OCI-LY1 (cell line): ENCODE data around the gene SAMD3.
"Not testable (repeated sequence)": the region's sequence is repeated elsewhere in the genome, so short reads cannot be mapped to it uniquely, and the experiment has no call there.

ENCODE experiments used
- H2AFZ ChIP-seq: fragments of 200-600 bp; sonication (generic), shearing (Covaris generic); 2 replicates; pipeline ENCODE4 v1.6.0; 2014; ENCODE audit warnings: antibody characterized with exemption, mild to moderate bottlenecking, low read length
- H3F3A ChIP-seq: fragments of 200-600 bp; sonication (generic), shearing (Covaris generic); 2 replicates; pipeline ENCODE4 v1.6.0; 2014; ENCODE audit warnings: mild to moderate bottlenecking, antibody characterized with exemption, low read length, moderate library complexity; ENCODE audit not compliant: insufficient read depth
- H3K27ac ChIP-seq: fragments of 200-600 bp; sonication (generic); 2 replicates; pipeline ENCODE4 v1.5.1; 2014; ENCODE audit warnings: low read length, mixed run types, mild to moderate bottlenecking, low read depth; ENCODE audit not compliant: poor library complexity, severe bottlenecking
- H3K27me3 ChIP-seq: fragments of 200-600 bp; sonication (generic); 2 replicates; pipeline ENCODE4 v1.6.0; 2014; ENCODE audit warnings: antibody characterized with exemption, mild to moderate bottlenecking, low read length, moderate library complexity; ENCODE audit not compliant: insufficient read depth
- H3K36me3 ChIP-seq: fragments of 200-600 bp; sonication (generic); 2 replicates; pipeline ENCODE4 v1.6.1; 2014; ENCODE audit warnings: mild to moderate bottlenecking, antibody characterized with exemption, low read length, moderate library complexity, mixed read lengths; ENCODE audit not compliant: insufficient read depth
- H3K4me1 ChIP-seq: fragments of 200-600 bp; sonication (generic); 2 replicates; pipeline ENCODE4 v1.5.1; 2014; ENCODE audit warnings: mild to moderate bottlenecking, low read length, moderate library complexity; ENCODE audit not compliant: insufficient read depth, severe bottlenecking
- H3K4me2 ChIP-seq: fragments of 200-600 bp; sonication (generic), shearing (Covaris generic); 2 replicates; pipeline ENCODE4 v1.6.1; 2014; ENCODE audit warnings: low read length
- H3K4me3 ChIP-seq: fragments of 200-600 bp; sonication (generic); 2 replicates; pipeline ENCODE4 v1.5.1; 2014; ENCODE audit warnings: low read length, low read depth, mild to moderate bottlenecking, mixed read lengths; ENCODE audit not compliant: poor library complexity, severe bottlenecking
- H3K79me2 ChIP-seq: fragments of 200-600 bp; shearing (Covaris generic); 2 replicates; pipeline ENCODE4 v1.6.1; 2016; ENCODE audit warnings: mixed run types, low read length, mixed read lengths; ENCODE audit not compliant: insufficient read depth
- H3K9ac ChIP-seq: fragments of 200-600 bp; sonication (generic), shearing (Covaris generic); 2 replicates; pipeline ENCODE4 v1.6.1; 2014; ENCODE audit warnings: mild to moderate bottlenecking, low read length, mixed read lengths
- H3K9me2 ChIP-seq: fragments of 200-600 bp; sonication (generic), shearing (Covaris generic); 2 replicates; pipeline ENCODE4 v1.6.1; 2014; ENCODE audit warnings: low read depth, mild to moderate bottlenecking, low read length, mixed read lengths
- H3K9me3 ChIP-seq: fragments of 200-600 bp; shearing (Covaris generic); 2 replicates; pipeline ENCODE4 v1.6.1; 2014; ENCODE audit warnings: low read length, mixed read lengths
- H4K20me1 ChIP-seq: fragments of 200-600 bp; sonication (generic), shearing (Covaris generic); 2 replicates; pipeline ENCODE4 v1.6.0; 2016; ENCODE audit warnings: mild to moderate bottlenecking, low read length; ENCODE audit not compliant: insufficient read depth
- CTCF ChIP-seq: fragments of 200-600 bp; sonication (generic), shearing (Covaris generic); IDR thresholded peaks from 2 replicates; pipeline ENCODE4 v1.5.1; 2017; ENCODE audit warnings: mild to moderate bottlenecking, antibody characterized with exemption, low read length, moderate library complexity, mixed read lengths
- EZH2 ChIP-seq: fragments of 200-600 bp; sonication (generic), shearing (Covaris generic); IDR thresholded peaks from 2 replicates; pipeline ENCODE4 v1.8.0; 2017; ENCODE audit warnings: borderline replicate concordance, mixed run types, mild to moderate bottlenecking, antibody characterized with exemption, low read length, moderate library complexity, mixed read lengths

The SAMD3 gene

DNA sequence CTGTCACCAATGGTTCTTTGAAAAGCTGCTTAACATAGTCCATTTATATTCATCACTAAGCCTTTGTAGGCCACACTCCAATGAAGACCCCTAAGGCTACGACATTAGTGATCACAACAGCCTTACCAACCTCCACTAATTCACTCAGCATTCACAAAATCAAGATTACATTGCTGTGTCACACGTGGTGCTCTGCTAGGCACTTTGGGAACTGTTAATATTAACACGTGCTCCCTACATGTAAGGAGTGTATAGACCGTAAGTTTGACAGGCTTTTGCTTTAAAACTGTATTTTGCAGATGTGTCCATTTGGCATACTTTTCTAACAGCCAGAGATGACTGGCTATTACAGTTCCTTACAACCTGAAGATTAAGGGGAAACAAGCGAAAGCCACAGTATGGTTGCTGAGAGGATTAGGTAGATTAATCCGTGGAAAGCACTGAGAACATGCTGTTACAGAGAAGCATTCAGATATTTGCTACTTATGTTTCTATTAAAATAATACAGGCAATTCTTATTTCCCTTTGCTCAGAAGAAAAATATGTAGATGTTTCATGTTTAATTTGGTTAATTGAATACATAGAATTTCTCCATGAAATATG is 69.7 kb downstream of the SAMD3 start:
- Histone ChIP-seq H3K4me3 (no peak overlapping the region), H2AFZ (no peak overlapping the region), H3K79me2 (no peaks in the 10 kb centered on the region), H3K4me2 (no peak overlapping the region), H3K36me3 (no peaks in the 10 kb centered on the region), H3K4me1 (no peaks in the 10 kb centered on the region), H3K9me3 (no peaks in the 10 kb centered on the region), H3K27me3 (no peaks in the 10 kb centered on the region), H3F3A (no peaks in the 10 kb centered on the region), H3K27ac (no peak overlapping the region), H3K9me2 (no peaks in the 10 kb centered on the region), H3K9ac (no peak overlapping the region), H4K20me1 (no peaks in the 10 kb centered on the region)
- TF ChIP-seq CTCF = no peak
- TF ChIP-seq EZH2 = no peak

GRCh38 chr6:130150906-130151305 is 71.8 kb downstream of the SAMD3 start:
- no peaks in the 10 kb centered on the region for H4K20me1 ChIP-seq
- H3K4me1 ChIP-seq = no peaks in the 10 kb centered on the region
- no peak overlapping the region for H3K27ac ChIP-seq
- no peak for TF ChIP-seq CTCF
- TF ChIP-seq EZH2 = no peak
- no peak overlapping the region for H3K9ac ChIP-seq
- no peaks in the 10 kb centered on the region for H3K27me3 ChIP-seq
- H3K9me2 ChIP-seq = no peaks in the 10 kb centered on the region
- no peaks in the 10 kb centered on the region for H3K36me3 ChIP-seq
- no peak overlapping the region for H3K4me3 ChIP-seq
- H2AFZ ChIP-seq = no peak overlapping the region
- no peak overlapping the region for H3K4me2 ChIP-seq
- no peaks in the 10 kb centered on the region for H3K9me3 ChIP-seq
- no peaks in the 10 kb centered on the region for H3K79me2 ChIP-seq
- H3F3A ChIP-seq = no peaks in the 10 kb centered on the region

DNA sequence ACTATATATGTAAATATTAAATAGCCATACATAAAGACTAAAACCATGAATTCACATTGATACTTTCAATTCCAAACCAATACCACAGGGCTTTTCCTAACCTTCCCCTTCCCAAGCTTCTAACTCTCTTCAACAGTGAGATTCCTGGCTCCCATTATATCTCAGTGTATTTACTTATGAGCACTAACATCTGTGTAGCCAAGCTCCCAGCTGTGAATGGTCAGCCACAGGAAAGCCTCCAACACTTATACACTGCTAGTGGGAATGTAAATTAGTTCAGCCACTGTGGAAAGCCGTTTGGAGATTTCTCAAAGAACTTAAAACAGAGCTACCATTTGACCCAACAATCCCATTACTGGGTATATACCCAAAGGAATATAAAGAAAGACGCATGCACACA is 73.7 kb downstream of the SAMD3 start:
- not testable (repeated sequence) for H3K4me3 ChIP-seq, H3K4me2 ChIP-seq, H3K79me2 ChIP-seq, H3K27me3 ChIP-seq, H3K27ac ChIP-seq, H3K9ac ChIP-seq, H4K20me1 ChIP-seq, H3K9me2 ChIP-seq, H3K36me3 ChIP-seq, H3F3A ChIP-seq, H3K4me1 ChIP-seq, H3K9me3 ChIP-seq, H2AFZ ChIP-seq

GRCh38 chr6:130148181-130148580 is 74.6 kb downstream of the SAMD3 start:
- H3K27me3 ChIP-seq = no peaks in the 10 kb centered on the region
- H3K4me3 ChIP-seq = no peak overlapping the region
- TF ChIP-seq CTCF (peak; percentile 62; the same call in 1 of the 2 replicates), EZH2 (no peak)
- H3K9me2 ChIP-seq = no peaks in the 10 kb centered on the region
- H3K9ac ChIP-seq = no peak overlapping the region
- H3K27ac ChIP-seq = no peak overlapping the region
- H4K20me1 ChIP-seq = no peaks in the 10 kb centered on the region
- no peaks in the 10 kb centered on the region for H3K4me1 ChIP-seq
- no peak overlapping the region for H2AFZ ChIP-seq
- no peaks in the 10 kb centered on the region for H3K9me3 ChIP-seq
- no peaks in the 10 kb centered on the region for H3F3A ChIP-seq
- no peak overlapping the region for H3K4me2 ChIP-seq
- no peaks in the 10 kb centered on the region for H3K36me3 ChIP-seq
- H3K79me2 ChIP-seq = no peaks in the 10 kb centered on the region
